Loucy (cell line): Measurements from ENCODE around the gene SERINC4.

Experiments
- H2AFZ ChIP-seq: fragments of 200-600 bp; sonication (generic); 2 replicates; pipeline ENCODE4 v1.6.0; 2016; ENCODE audit warnings: antibody characterized with exemption, mild to moderate bottlenecking, low read length, moderate library complexity
- H3F3A ChIP-seq: fragments of 200-600 bp; 2 replicates; pipeline ENCODE4 v1.6.0; 2016; ENCODE audit warnings: antibody characterized with exemption, low read depth, mild to moderate bottlenecking
- H3K27me3 ChIP-seq: fragments of 200-600 bp; sonication (generic); 2 replicates; pipeline ENCODE4 v1.6.1; 2014; ENCODE audit warnings: low read length, mild to moderate bottlenecking; ENCODE audit not compliant: insufficient read depth, poor library complexity, severe bottlenecking
- H3K36me3 ChIP-seq: fragments of 200-600 bp; sonication (generic); 2 replicates; pipeline ENCODE4 v1.6.1; 2016; ENCODE audit warnings: low read length; ENCODE audit not compliant: insufficient read depth
- H3K4me1 ChIP-seq: fragments of 200-600 bp; sonication (generic); 2 replicates; pipeline ENCODE4 v1.5.1; 2014; ENCODE audit warnings: low read length, mild to moderate bottlenecking; ENCODE audit not compliant: insufficient read depth, poor library complexity, severe bottlenecking
- H3K4me2 ChIP-seq: fragments of 200-600 bp; sonication (generic); 2 replicates; pipeline ENCODE4 v1.6.0; 2014; ENCODE audit warnings: antibody characterized with exemption, low read length, low read depth, mild to moderate bottlenecking; ENCODE audit not compliant: poor library complexity, severe bottlenecking
- H3K4me3 ChIP-seq: fragments of 200-600 bp; sonication (generic); 2 replicates; pipeline ENCODE4 v1.5.1; 2014; ENCODE audit warnings: low read length, mild to moderate bottlenecking, mixed read lengths; ENCODE audit not compliant: poor library complexity, severe bottlenecking
- H3K79me2 ChIP-seq: fragments of 200-600 bp; sonication (generic); 2 replicates; pipeline ENCODE4 v1.6.1; 2014; ENCODE audit warnings: low read length; ENCODE audit not compliant: insufficient read depth
- H3K9ac ChIP-seq: fragments of 200-600 bp; sonication (generic); 2 replicates; pipeline ENCODE4 v1.6.0; 2014; ENCODE audit warnings: mild to moderate bottlenecking, low read depth, low read length, moderate library complexity; ENCODE audit not compliant: poor library complexity, severe bottlenecking
- H3K9me2 ChIP-seq: fragments of 200-600 bp; sonication (generic); replicated peaks from 2 replicates; pipeline ENCODE4 v1.6.1; 2016; ENCODE audit warnings: low read depth, low read length, mixed read lengths
- H3K9me3 ChIP-seq: fragments of 200-600 bp; sonication (generic); 2 replicates; pipeline ENCODE4 v1.6.1; 2014; ENCODE audit warnings: mild to moderate bottlenecking, antibody characterized with exemption, low read length, low read depth; ENCODE audit not compliant: insufficient read depth
- H4K20me1 ChIP-seq: fragments of 200-600 bp; sonication (generic); 2 replicates; pipeline ENCODE4 v1.6.0; 2014; ENCODE audit warnings: antibody characterized with exemption, low read length, mild to moderate bottlenecking; ENCODE audit not compliant: insufficient read depth, poor library complexity, severe bottlenecking
- CTCF ChIP-seq: fragments of 200-600 bp; sonication (generic); conservative IDR thresholded peaks from 2 replicates; pipeline ENCODE4 v1.5.1; 2014; ENCODE audit warnings: mild to moderate bottlenecking, antibody characterized with exemption, low read length
- EZH2phosphoT487 ChIP-seq: fragments of 200-600 bp; IDR thresholded peaks from 2 replicates; pipeline ENCODE4 v1.6.1; 2018; ENCODE audit warnings: antibody characterized with exemption, mild to moderate bottlenecking, moderate library complexity, borderline replicate concordance

The SERINC4 gene

DNA sequence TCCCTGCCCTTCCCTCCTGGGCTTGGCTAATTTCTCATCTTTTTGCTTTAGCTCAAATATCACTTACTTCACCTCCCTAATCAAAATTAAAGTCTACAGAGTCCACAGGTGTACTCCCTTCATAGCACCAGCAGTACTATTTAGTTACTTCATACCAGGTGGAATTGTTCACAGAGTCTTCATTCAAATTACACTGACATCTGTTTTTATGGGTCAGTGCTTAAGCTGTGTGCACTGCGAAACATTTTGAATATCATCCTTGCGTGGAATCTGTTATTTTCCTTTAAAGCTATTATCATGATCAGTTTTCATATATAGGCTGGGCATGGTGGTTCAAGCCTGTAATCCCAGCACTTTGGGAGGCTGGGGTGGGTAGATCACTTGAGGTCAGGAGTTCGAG lies 10.6 kb downstream of the SERINC4 start:
- TF ChIP-seq EZH2phosphoT487 (no peak), CTCF (no peak)
- peaks cover 6% of the 10 kb centered on the region for H3K27me3 ChIP-seq
- peaks cover 5% of the 10 kb centered on the region; the same call in 1 of the 2 replicates for H3K36me3 ChIP-seq
- H3K4me2 ChIP-seq = no peak overlapping the region
- H3K9me3 ChIP-seq = no peaks in the 10 kb centered on the region
- H3K4me1 ChIP-seq = peaks cover 20% of the 10 kb centered on the region
- no peaks in the 10 kb centered on the region for H3F3A ChIP-seq
- no peaks in the 10 kb centered on the region for H3K9me2 ChIP-seq
- peaks cover 23% of the 10 kb centered on the region for H3K79me2 ChIP-seq
- H3K9ac ChIP-seq = no peak overlapping the region
- peaks cover 21% of the 10 kb centered on the region for H4K20me1 ChIP-seq
- no peak overlapping the region for H2AFZ ChIP-seq
- H3K4me3 ChIP-seq = no peak overlapping the region

DNA sequence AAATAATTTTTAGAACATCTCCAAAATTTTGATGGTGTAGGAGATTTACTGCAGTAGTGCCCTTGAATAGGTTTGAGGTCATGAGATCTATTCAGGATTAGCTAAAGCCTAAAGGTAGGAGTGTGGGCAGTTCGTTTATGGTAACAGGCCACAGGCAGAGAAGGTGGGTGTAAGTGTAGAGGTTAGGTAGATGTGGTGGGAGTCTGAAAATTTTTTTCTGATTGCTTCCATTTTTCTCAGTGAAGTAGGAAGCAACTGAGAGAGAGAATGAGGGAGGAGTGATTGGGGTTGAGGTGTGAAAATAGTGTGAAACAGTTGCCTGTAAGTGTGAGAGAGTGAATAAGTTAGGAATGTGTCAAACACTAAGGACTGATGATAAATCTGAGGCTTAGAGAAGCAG lies 21.0 kb downstream of the SERINC4 start:
- H3K27me3 ChIP-seq = no peaks in the 10 kb centered on the region
- H4K20me1 ChIP-seq = peaks cover 9% of the 10 kb centered on the region
- no peak overlapping the region for H2AFZ ChIP-seq
- TF ChIP-seq CTCF (no peak), EZH2phosphoT487 (no peak)
- H3F3A ChIP-seq = 0 out of 2 replicates have a peak, but pooled peaks cover 3% of the 10 kb centered on the region
- no peak overlapping the region for H3K4me2 ChIP-seq
- H3K4me3 ChIP-seq = no peak overlapping the region
- peaks cover 19% of the 10 kb centered on the region for H3K4me1 ChIP-seq
- H3K79me2 ChIP-seq = no peaks in the 10 kb centered on the region
- peaks cover 3% of the 10 kb centered on the region; the same call in 1 of the 2 replicates for H3K36me3 ChIP-seq
- no peaks in the 10 kb centered on the region for H3K9me3 ChIP-seq
- H3K9ac ChIP-seq = no peak overlapping the region
- H3K9me2 ChIP-seq = no peaks in the 10 kb centered on the region

DNA sequence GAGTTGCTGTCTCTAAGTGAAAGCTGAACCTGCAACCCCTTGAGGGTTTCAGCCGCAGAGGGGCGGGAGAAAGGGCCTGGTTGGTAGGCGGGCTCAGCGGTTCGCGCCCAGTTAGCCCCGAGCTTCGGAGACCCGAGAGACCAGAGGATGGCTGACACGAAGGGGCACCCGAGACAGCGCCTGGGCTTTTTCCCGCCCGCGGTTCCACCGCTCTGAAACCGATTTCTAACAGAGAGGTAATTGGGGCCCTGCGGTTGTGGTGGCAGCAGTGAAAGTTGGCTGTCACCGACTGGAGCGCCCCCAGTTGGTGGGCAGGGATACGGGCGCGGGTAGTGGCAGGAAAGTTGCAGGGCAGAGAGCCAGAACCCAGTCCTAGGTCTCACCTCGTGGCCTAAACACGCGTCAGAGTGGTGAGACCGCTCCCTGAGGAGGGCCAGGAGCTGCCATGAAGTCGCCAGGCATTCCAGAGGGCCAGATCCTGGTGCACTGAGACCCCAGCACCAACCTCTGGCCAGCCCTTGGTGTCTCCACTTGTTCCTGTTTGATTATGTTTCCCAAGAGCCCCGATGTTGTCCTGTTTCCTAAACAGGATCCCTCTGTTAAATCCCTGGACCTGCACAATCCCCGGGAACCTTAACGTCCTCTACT lies 22.6 kb downstream of the SERINC4 start:
- Histone ChIP-seq H3F3A (0 out of 2 replicates have a peak, but pooled peaks cover 4% of the 10 kb centered on the region), H3K9me3 (no peaks in the 10 kb centered on the region), H3K79me2 (no peaks in the 10 kb centered on the region), H3K4me3 (peak overlapping the region; percentile 84), H2AFZ (peak overlapping the region; percentile 93), H3K9me2 (no peaks in the 10 kb centered on the region), H3K9ac (peak overlapping the region; percentile 74), H3K36me3 (peaks cover 14% of the 10 kb centered on the region; the same call in 1 of the 2 replicates), H3K4me1 (peaks cover 19% of the 10 kb centered on the region), H4K20me1 (peaks cover 9% of the 10 kb centered on the region), H3K27me3 (no peaks in the 10 kb centered on the region), H3K4me2 (peak overlapping the region; percentile 80)
- TF ChIP-seq CTCF (peak; percentile 90), EZH2phosphoT487 (no peak)
